ENCODE data around the gene SUN3.
"Not testable (repeated sequence)": the region's sequence is repeated elsewhere in the genome, so short reads cannot be mapped to it uniquely, and the experiment has no call there.

The SUN3 gene

DNA sequence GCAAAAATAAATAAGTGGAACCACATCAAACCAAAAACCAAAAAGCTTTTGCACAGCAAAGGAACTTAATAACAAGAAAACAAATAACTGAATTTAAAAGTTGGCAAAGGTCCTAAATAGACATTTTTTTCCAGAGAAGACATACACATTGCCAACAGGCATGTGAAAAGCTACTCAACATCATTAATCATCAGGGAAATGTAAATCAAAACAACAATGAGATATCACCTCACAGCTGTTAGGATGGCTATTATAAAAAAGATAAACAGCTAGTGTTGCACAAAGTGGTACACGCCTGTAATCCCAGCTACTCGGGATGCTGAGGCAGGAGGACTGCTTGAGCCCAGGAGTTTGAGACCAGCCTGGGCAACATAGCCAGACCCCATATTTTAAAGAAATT lies 2.2 kb upstream of the SUN3 start:
- DNase-seq, result no peak

GRCh38 chr7:48025624-48026023 lies 3.3 kb downstream of the SUN3 start:
- DNase-seq, result no peak

DNA sequence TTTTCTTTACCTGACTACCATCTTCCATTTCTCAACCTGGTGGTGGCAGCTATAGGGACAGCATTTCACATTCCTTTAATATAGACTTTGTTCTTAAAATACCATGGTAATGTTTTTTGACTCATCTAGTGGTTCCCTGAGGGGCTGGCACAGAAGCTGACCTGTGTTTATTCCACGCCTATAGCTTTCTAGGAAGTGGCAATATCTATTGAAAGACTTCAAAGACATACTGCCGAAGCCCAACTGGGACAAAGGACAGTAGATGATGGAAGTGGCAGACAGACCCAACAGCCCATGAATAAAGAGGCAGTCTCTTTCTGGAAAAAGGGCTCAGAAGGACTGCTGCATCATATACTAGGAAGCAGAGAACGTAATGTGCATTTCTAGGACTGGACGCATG lies 11.2 kb downstream of the SUN3 start:
- DNase-seq, result no peak

DNA sequence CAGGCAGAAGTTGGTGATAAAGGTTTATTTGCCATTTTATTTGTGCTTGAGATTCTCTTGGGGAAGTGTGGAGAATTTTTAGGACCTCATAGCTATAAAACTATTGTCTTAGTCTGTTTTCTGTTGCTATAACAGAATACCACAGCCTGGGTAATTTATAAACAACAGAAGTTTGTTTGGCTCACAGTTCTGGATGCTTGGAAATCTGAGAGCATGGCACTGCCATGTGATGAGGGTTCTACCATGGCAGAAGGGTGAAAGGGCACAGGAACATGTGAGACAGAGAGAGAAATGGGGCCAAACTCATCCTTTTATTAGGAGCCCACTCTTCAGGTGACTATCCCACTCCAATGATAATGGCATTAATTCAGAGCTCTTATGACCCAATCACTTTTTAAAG lies 12.3 kb downstream of the SUN3 start:
- no peak for DNase-seq

DNA sequence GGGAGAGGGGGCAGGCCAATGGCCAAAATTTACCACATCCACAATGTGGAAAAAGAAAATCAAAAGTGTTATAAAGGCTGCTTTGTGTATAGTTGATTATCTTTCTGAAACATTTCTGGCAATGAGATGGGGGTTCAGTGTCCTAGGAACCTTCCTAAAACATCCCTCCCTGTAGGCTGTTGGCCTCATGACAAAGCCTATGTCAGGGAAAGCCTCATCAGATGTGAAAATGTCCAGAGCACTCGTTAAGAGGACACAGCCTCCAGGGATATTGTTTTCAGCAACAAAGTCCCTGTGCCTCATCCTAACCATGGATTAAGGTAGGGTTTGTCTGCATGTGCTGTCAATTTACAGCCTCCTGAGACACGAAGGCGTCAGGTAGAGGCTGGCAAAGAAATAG lies 17.0 kb downstream of the SUN3 start:
- DNase-seq, result no peak

DNA sequence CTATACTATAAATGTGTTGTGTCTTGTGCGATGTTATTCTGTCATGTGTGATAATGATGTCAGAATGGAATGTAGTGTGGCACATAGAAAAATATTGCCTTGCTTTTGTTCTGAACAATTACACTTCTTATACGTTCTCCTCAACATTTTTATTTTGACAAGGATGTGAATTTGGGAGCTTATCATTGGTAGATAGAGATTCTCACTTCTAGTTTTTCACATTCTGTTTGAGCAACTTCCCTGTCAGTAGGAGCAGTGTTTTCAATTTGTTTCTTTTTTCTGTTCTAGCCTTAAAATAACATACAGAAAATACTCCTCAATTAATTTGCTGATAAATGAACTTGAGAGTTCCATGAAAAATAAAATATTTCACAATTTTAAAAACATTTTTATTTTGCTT lies 17.6 kb downstream of the SUN3 start:
- no peak for DNase-seq

DNA sequence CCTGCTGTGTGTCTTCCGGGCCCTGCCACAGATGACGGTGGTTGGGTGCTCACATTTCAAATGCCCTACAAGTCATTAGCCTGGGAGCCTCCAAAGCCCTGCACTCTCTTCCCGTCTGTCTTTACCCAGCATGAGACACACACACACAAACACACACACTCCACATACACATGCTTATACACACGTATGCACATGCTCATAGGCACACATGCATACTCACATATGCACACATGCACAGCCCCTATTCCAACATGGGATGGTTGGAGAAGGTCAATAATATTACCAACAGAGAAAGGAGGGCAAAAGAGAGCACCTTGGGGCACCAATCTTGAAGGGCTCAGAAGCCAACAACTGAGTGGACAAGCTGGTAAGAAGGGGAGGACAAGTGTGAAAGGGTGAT lies 19.0 kb downstream of the SUN3 start:
- no peak for DNase-seq

DNA sequence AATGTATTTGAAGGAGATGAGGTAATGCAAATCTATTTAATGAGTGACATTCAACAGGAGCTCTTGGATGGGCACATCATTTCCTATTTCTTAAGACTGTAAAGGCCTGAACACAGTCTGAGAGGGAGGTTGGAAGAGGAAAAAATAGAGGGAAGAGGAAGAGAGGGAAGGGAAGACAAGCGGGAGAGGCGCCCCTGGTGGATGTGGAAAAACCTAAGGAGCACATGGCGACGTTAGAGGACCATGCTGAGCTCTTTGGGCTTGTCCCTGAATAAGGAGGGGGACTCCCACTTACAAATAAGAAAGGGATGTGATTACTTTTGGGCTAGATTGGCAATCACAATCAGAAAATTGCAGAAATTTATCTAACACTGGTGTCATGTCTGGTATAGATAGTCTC lies 19.6 kb downstream of the SUN3 start:
- DNase-seq, result no peak

- DNase-seq, result no peak
Measured at GRCh38 chr7:48006866-48007265, 22.0 kb downstream of the SUN3 start.

- DNase-seq, result no peak
Measured at GRCh38 chr7:48004638-48005037, 24.3 kb downstream of the SUN3 start.

- no peak for DNase-seq
Measured at GRCh38 chr7:48004032-48004431, 24.9 kb downstream of the SUN3 start.

GRCh38 chr7:48000164-48000563 lies 28.7 kb downstream of the SUN3 start:
- not testable (repeated sequence) for DNase-seq

DNA sequence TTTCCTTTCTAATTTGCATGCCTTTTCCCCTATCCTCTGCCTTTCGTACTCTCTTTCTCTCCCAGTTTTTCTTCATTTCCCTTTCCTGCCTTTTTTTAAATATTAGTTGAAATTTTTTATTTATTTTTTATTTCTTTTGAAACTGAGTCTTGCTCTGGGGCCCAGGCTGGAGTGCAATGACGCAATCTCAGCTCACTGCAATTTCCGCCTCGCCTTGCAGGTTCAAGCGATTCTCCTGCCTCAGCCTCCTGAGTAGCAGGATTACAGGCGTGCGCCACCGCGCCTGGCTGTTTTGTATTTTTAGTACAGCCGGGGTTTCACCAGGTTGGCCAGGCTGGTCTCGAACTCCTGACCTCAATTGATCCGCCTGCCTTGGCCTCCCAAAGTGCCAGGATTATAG lies 29.5 kb downstream of the SUN3 start:
- no peak for DNase-seq

DNA sequence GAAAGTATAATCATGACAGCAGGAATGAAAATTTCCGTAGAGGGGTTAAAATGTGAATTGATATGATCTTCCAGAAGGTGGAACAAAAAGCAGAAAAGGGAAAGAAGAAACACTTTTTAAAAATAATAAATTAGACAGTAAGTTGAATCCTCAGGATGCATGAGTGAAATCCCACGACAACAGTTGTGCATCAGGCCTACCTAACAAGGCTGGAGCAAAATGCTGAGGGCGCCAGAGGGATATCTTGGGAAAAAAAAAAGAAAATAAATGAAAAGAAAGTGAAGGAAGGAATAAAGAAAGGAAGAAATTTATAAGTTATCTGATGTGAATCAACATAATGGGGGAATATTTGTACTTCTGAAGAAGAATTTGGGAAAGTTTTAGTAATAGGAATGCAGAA lies 36.5 kb downstream of the SUN3 start:
- no peak for DNase-seq

GRCh38 chr7:47991741-47992311 lies 37.1 kb downstream of the SUN3 start:
- peak in 54 of 56 donors; percentile 3 to 81 (median 50) for DNase-seq

GRCh38 chr7:47991270-47991669 lies 37.6 kb downstream of the SUN3 start:
- no peak for DNase-seq

DNA sequence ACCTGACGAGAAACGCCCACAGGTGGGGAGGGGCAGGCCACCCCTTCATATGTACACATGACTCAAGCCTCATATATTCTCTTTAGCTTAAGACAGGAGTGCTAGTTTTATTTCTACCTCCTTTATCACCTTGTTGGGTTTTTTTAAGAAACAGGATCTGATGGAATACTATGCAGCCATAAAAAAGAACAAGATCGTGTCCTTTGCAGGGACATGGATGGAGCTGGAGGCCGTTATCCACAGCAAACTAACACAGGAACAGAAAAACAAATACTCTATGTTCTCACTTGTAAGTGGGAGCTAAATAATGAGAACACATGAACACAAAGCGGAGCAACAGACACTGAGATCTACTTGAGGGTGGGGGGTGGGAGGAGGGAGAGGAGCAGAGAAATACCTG lies 38.3 kb downstream of the SUN3 start:
- no peak for DNase-seq

DNA sequence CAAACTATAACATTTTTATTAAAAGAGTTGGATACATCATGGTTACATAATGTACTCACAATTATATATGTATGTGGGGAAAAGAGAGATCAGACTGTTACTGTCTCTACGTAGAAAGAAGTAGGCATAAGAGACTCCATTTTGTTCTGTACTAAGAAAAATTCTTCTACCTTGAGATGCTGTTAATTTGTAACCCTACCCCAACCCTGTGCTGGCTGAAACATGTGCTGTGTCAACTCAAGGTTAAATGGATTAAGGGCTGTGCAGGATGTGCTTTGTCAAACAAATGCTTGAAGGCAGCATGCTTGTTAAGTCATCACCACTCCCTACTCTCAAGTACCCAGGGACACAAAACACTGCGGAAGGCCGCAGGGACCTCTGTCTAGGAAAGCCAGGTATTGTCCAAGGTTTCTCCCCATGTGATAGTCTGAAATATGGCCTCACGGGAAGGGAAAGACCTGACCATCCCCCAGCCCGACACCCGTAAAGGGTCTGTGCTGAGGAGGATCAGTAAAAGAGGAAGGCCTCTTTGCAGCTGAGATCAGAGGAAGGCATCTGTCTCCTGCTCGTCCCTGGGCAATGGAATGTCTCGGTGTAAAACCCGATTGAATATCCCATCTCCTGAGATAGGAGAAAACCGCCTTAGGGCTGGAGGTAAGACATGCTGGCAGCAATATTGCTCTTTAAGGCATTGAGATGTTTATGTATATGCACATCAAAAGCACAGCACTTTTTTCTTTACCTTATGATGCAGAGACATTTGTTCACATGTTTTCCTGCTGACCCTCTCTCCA lies 39.1 kb downstream of the SUN3 start:
- not testable (repeated sequence) for DNase-seq

- DNase-seq, result no peak
Measured at GRCh38 chr7:47988496-47989386, 40.2 kb downstream of the SUN3 start.

GRCh38 chr7:47982610-47983009 lies 46.3 kb downstream of the SUN3 start:
- no peak for DNase-seq

DNA sequence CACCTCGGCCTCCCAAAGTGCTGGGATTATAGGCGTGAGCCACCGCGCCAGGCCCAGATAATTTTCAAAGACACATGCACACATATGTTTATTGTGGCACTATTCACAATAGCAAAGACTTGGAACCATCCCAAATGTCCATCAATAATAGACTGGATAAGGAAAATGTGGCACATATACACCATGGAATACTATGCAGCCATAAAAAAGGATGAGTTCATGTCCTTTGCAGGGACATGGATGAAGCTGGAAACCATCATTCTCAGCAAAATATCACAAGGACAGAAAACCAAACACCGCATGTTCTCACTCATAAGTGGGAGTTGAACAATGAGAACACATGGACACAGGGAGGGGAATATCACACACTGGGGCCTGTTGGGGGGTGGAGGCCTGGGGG lies 48.3 kb downstream of the SUN3 start:
- not testable (repeated sequence) for DNase-seq

DNA sequence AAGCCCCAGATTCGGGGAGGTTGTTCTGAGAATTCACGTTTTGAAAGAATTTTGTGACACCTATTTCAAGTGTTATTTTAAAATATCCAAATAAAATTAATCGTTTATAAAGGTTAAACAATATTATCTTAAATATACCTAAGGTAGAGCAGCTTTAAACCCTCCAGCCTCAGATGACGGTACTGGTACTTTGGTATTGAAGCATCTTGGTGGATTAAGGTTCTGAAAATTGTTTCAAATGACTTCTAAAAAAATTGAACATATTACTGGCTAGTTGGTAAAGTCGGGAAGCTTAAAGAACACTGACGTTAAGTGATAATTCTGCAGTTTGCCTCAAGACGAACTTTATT lies 49.1 kb downstream of the SUN3 start:
- no peak for DNase-seq

Data from amygdala (tissue), 56 donors.